ENCODE results near the gene RPS6KA5.
A peak's percentile ranks its signal among the peaks of the same experiment; 100 is the strongest.

DNA sequence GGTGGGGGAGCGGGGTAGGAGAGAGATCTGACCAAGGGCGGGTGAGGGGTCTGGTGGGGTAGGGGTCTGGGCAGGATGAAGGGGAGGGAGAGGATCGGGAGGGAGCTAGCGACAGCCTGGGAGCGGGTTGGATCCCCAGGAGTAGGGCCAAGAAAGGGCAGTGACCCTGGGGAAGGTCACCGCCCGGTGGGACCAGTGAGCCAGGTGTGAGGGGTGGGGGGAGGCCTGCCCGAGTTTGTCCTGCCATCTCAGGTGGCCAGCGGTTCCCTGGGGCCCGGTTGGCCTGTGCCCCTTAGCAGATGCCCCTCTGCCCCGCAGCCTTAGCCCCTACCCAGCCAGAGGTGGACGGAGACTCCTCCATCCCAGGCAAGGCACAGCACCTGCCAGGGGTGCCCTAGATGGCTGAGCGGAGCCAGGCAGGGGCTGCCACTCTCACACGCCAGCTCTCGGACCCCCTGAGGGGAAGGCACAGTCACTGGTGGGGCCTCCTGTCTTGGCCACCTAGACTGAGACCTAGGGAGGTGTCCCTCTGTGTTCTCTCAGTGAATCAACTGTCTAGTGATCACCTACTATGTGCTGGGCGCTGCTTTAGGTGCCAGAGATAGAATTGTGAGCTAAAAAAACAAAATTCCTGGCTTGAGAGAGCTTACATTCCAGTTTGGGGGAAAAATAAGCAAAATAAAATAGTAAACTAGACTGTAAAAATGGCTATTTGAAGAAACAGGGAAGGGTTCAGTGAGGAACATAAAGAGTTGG, 243.6 kb downstream of the RPS6KA5 start:
- TF ChIP-seq, protein P1, sequence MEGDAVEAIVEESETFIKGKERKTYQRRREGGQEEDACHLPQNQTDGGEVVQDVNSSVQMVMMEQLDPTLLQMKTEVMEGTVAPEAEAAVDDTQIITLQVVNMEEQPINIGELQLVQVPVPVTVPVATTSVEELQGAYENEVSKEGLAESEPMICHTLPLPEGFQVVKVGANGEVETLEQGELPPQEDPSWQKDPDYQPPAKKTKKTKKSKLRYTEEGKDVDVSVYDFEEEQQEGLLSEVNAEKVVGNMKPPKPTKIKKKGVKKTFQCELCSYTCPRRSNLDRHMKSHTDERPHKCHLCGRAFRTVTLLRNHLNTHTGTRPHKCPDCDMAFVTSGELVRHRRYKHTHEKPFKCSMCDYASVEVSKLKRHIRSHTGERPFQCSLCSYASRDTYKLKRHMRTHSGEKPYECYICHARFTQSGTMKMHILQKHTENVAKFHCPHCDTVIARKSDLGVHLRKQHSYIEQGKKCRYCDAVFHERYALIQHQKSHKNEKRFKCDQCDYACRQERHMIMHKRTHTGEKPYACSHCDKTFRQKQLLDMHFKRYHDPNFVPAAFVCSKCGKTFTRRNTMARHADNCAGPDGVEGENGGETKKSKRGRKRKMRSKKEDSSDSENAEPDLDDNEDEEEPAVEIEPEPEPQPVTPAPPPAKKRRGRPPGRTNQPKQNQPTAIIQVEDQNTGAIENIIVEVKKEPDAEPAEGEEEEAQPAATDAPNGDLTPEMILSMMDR (IDR thresholded peaks at IDR 0.05 in 4 of 5, conservative IDR thresholded peaks at IDR 0.05 in 1 of 5), result peak in 1 of 5 experiments; percentile 5
- no peak for TF ChIP-seq POLR2A (IDR thresholded peaks at IDR 0.05)

All from gastrocnemius medialis (tissue), 4 donors.